Activated T-cell treated with anti-CD3 and anti-CD28 coated beads, Interleukin-2, amount 50 U/mL, for 4 hours (primary cell): ENCODE measurements around the gene CILP. TPM values are rescaled to one million over a fixed set of nuclear protein-coding genes. Genes with fewer than 3 reads are reported as not detected.

Experiments
- ATAC-seq, 2 donors: fragments of 200-7000 bp; cut with Tn5 transposase; one replicate each; pipeline ENCODE4 v1.10.0; 2021
- DNase-seq: peaks from one replicate; pipeline ENCODE4 v3.0.0-alpha.2; 2020
- H3K27me3 Mint-ChIP-seq: one replicate; pipeline ENCODE4 v1.8.0; 2021; ENCODE audit warnings: low read depth, mixed read lengths
- H3K36me3 Mint-ChIP-seq: one replicate; pipeline ENCODE4 v1.8.0; 2022; ENCODE audit warnings: mixed read lengths; ENCODE audit not compliant: insufficient read depth
- H3K4me1 Mint-ChIP-seq: one replicate; pipeline ENCODE4 v1.8.0; 2021; ENCODE audit warnings: low read depth, mixed read lengths
- H3K4me3 Mint-ChIP-seq: one replicate; pipeline ENCODE4 v1.8.0; 2021; ENCODE audit warnings: mild to moderate bottlenecking, moderate library complexity, mixed read lengths
- H3K9me3 Mint-ChIP-seq: one replicate; pipeline ENCODE4 v1.8.0; 2021; ENCODE audit warnings: mixed read lengths
- total RNA-seq, 3 donors: library from RNA; stranded (reverse); gene quantifications; one replicate each; pipeline ENCODE4 v1.2.1, GENCODE V29; 2021

CILP gene
- total RNA-seq, 3 donors from 2014 or later: 0.08 to 0.13 (median 0.08) TPM

DNA sequence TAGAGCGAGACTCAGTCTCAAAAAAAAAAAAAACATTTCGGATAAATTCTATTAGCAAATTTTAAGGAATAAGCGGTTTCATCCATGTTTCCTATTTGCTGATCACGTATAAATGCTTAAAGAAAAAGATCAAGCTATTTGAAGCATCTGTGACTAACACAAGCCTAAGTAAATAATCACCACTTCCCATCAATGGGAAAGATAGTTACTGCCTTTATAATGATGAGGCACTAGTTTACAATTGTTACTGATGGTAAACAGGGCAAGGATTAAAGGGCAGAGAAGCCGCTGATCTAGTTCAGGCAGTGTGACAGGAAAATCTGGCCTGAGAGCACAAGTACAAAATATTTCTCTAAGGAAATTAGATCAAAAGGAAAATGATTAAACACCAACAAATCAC, 39.8 kb downstream of the CILP start:
- H3K4me1 Mint-ChIP-seq: peaks cover 4% of the 10 kb centered on the region
- no peaks in the 10 kb centered on the region for H3K9me3 Mint-ChIP-seq
- no peaks in the 10 kb centered on the region for H3K27me3 Mint-ChIP-seq
- DNase-seq: no peak
- no peak overlapping the region for H3K4me3 Mint-ChIP-seq
- no peak for ATAC-seq
- H3K36me3 Mint-ChIP-seq: peaks cover 16% of the 10 kb centered on the region

DNA sequence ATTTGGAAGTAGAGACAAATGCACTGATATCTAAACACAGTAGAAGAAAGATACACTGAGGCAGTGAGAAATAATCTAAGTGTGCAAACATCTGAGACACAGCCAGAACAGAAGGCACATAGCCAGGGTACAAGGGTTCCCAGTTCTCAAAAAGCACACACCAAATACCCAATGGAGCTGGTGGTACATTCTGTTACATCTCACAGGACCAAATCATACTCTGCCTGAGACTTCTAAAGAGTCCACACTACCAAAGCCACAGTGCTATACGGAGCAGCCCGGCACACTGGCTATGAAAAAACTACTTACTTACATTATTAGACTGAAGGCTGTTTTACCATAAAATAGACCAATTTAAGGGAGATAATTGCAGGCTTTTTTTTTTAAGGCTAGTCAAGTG, 45.4 kb downstream of the CILP start:
- Mint-ChIP-seq H3K4me1 (no peaks in the 10 kb centered on the region), H3K9me3 (no peaks in the 10 kb centered on the region), H3K4me3 (no peak overlapping the region), H3K36me3 (peaks cover 9% of the 10 kb centered on the region), H3K27me3 (no peaks in the 10 kb centered on the region)
- no peak for ATAC-seq
- no peak for DNase-seq

DNA sequence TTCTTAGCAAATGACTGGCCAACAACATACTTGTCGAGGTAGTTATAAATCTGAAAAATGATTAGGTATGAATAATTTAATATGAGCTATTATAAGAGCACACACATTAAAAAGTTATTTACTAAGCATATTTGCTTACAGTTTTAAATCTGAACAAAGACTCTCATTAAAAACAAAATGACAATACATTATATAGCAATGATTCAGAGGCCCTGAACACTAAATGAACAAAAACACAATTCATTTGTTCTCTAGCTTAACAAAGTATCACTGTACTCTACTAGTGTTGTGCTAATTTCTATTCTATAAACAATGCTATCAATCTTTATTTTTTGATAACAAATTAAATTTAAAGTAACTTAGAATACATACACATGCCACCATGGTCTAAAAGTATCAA, 47.1 kb downstream of the CILP start:
- Mint-ChIP-seq H3K4me3 (no peak overlapping the region), H3K4me1 (no peaks in the 10 kb centered on the region), H3K36me3 (peaks cover 9% of the 10 kb centered on the region), H3K9me3 (no peaks in the 10 kb centered on the region), H3K27me3 (no peaks in the 10 kb centered on the region)
- ATAC-seq: no peak
- DNase-seq: no peak

DNA sequence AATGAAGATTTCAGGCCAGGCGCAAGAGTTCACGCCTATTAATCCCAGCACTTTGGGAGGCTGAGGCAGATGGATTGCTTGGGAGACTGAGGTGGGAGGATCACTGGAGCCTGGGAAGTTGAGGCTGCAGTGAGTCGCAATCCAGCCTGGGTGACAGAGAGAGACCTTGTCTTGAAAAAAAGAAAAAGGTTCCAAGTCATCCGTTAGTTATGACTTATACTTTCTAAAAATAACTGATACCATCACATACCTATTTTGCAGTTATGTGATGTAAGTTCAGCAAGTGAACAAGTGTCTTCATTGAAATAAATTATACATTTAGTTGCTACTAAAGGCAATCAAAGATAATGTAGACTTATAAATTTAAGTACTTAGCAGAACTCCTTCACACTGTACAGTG, 48.2 kb downstream of the CILP start:
- no peaks in the 10 kb centered on the region for H3K4me1 Mint-ChIP-seq
- no peaks in the 10 kb centered on the region for H3K9me3 Mint-ChIP-seq
- H3K4me3 Mint-ChIP-seq: no peak overlapping the region
- peaks cover 9% of the 10 kb centered on the region for H3K36me3 Mint-ChIP-seq
- H3K27me3 Mint-ChIP-seq: no peaks in the 10 kb centered on the region
- no peak for ATAC-seq
- no peak for DNase-seq

DNA sequence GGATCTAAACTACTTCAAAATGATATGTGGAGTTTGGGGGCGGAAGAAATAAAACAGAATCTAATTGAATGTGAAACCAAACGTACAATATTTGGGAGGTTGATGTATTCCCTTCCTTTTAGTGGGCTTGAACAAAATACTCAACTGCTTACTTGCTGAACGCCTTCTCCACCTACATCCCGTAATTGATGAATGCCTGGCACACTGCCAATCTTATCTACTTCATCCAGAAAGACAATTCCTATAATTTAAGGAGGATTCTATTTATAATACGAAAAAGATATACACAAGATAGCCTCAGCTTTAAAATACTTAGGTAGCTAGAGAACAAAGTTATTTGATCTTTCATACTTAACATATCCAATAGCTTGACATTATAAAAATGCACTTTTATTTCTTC, 54.6 kb downstream of the CILP start:
- H3K4me3 Mint-ChIP-seq: no peak overlapping the region
- peaks cover 39% of the 10 kb centered on the region for H3K36me3 Mint-ChIP-seq
- H3K9me3 Mint-ChIP-seq: no peaks in the 10 kb centered on the region
- DNase-seq (no peak), ATAC-seq (no peak)
- no peaks in the 10 kb centered on the region for H3K4me1 Mint-ChIP-seq
- H3K27me3 Mint-ChIP-seq: no peaks in the 10 kb centered on the region

DNA sequence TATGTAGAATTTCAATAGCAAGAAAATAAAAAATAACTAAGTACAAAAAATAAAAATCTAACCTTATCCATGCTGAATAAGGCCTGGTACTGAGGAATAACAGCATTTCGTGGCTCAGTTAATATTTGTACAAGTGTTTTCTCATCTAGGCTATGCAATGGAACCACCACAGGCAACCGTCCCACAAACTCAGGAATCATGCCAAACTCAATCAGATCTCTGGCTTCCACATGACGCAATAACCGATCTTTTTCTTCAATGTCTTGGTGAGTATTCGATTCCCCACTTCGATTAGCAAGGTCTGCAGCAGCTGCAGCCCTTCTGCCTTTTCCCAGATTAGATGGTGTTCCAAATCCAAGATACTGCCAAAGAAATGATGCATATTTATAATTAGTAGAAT, 56.6 kb downstream of the CILP start:
- Mint-ChIP-seq H3K4me1 (no peaks in the 10 kb centered on the region), H3K9me3 (no peaks in the 10 kb centered on the region), H3K27me3 (no peaks in the 10 kb centered on the region)

DNA sequence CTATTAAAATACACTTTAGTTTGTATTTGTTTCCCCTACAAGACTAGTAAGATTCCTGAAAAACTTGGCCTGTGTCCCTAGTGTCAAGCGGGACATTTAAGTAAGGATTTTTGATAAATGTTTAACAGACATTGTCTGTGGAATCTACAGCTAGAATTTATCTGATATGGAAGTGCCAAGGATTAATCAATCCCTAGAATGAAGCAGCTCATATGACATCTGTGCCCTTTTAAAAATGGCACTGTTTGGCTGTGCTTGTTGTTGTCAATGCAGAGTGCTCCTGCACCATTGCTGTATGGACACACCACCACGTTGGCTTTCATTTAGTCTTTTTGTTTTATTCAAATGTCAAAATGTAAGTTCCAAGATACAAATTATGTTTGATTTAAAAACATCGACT, 63.4 kb downstream of the CILP start:
- H3K4me3 Mint-ChIP-seq: no peak overlapping the region
- ATAC-seq: no peak
- no peaks in the 10 kb centered on the region for H3K9me3 Mint-ChIP-seq
- H3K36me3 Mint-ChIP-seq: peaks cover 17% of the 10 kb centered on the region
- no peaks in the 10 kb centered on the region for H3K27me3 Mint-ChIP-seq
- no peaks in the 10 kb centered on the region for H3K4me1 Mint-ChIP-seq
- no peak for DNase-seq

More for the DNA sequence above, 56.6 kb downstream of the CILP start:
- ATAC-seq (no peak), DNase-seq (no peak)
- H3K36me3 Mint-ChIP-seq: peaks cover 37% of the 10 kb centered on the region
- no peak overlapping the region for H3K4me3 Mint-ChIP-seq

DNA sequence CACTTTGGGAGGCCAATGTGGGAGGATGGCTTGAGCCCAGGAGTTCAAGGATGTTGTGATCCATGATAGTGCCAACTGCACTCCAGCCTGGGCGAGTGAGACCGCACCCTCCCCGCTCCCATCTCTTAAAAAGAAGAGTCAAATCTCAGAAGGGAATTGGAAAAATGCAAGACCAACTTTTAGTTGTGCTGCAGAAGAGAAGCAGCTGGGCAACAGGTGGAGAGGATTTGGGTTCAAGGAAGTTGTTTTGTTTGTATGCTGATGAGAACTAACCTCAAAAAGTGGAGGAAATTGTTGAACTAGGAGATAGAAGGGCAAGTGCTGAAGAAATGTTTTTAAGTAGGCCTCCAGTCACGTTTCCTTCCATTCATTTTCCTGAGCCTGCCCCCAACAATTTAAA, 64.8 kb downstream of the CILP start:
- DNase-seq: no peak
- Mint-ChIP-seq H3K27me3 (no peaks in the 10 kb centered on the region), H3K4me3 (no peak overlapping the region), H3K36me3 (peaks cover 13% of the 10 kb centered on the region), H3K4me1 (no peaks in the 10 kb centered on the region), H3K9me3 (no peaks in the 10 kb centered on the region)
- no peak for ATAC-seq

Other genes starting within 250 kb of the CILP start
- gene SPG21, start 221.6 kb downstream of the CILP start, total RNA-seq: 10 to 100 TPM; 69.8 to 80.9 (median 72.7) TPM
- gene MTFMT, start 181.8 kb downstream of the CILP start, total RNA-seq: 10 to 100 TPM; 12.6 to 25.2 (median 16.4) TPM
- not detected for gene SLC51B, start 166.1 kb downstream of the CILP start, total RNA-seq
- gene RASL12, start 143.5 kb downstream of the CILP start, total RNA-seq: not detected
- not detected for gene KBTBD13, start 134.7 kb downstream of the CILP start, total RNA-seq
- 1 to 10 TPM; 5.2 to 6.1 (median 5.9) TPM for gene UBAP1L, start 96.3 kb downstream of the CILP start, total RNA-seq
- 10 to 100 TPM; 35.0 to 38.7 (median 36.1) TPM for gene PDCD7, start 77.7 kb downstream of the CILP start, total RNA-seq
- 10 to 100 TPM; 56.2 to 62.4 (median 58.0) TPM for gene CLPX, start 26.1 kb downstream of the CILP start, total RNA-seq
- gene PARP16, start 75.4 kb upstream of the CILP start, total RNA-seq: 10 to 100 TPM; 10.5 to 14.1 (median 10.9) TPM
- gene RNU5A-1, start 84.6 kb upstream of the CILP start, total RNA-seq: not detected
- gene RNU5B-1, start 93.2 kb upstream of the CILP start, total RNA-seq: 10 to 100 TPM in 1 of 3 donors, not detected in 2; 14.0 TPM
- under 1 TPM in 1 of 3 donors, not detected in 2; 0.10 TPM for gene IGDCC3, start 166.5 kb upstream of the CILP start, total RNA-seq
- gene IGDCC4, start 211.5 kb upstream of the CILP start, total RNA-seq: under 1 TPM; 0.66 to 0.98 (median 0.95) TPM